Activated B cell treated with CpG ODN at 0.5 μM for 24 hours (primary cell): ENCODE results near the gene LVRN. TPM values are rescaled to one million over a fixed set of nuclear protein-coding genes. Genes with fewer than 3 reads are reported as not detected.

Experiments used
- ATAC-seq: fragments of 200-7000 bp; cut with Tn5 transposase; one replicate; pipeline ENCODE4 v1.10.0; 2021; ENCODE audit warnings: low read depth, mild to moderate bottlenecking, moderate library complexity
- CTCF ChIA-PET: fragments of 350-600 bp; sonication (Branson Sonifier 250); formaldehyde crosslinking; loops from one replicate; lab custom pipeline; 2021; ENCODE audit warnings: antibody characterized with exemption; lab: Charles Lee
- POLR2A ChIA-PET: fragments of 350-600 bp; sonication (Branson Sonifier 250); formaldehyde crosslinking; loops from one replicate; lab custom pipeline; 2021; ENCODE audit warnings: antibody characterized with exemption; lab: Charles Lee
- DNase-seq: peaks from one replicate; pipeline ENCODE4 v3.0.0; 2022
- H3K27ac Mint-ChIP-seq: one replicate; pipeline ENCODE4 v1.8.0; 2020; ENCODE audit warnings: mixed read lengths
- H3K27me3 Mint-ChIP-seq: one replicate; pipeline ENCODE4 v1.8.0; 2021; ENCODE audit warnings: mixed read lengths
- H3K36me3 Mint-ChIP-seq: one replicate; pipeline ENCODE4 v1.8.0; 2021; ENCODE audit warnings: low read depth, mixed read lengths
- H3K4me1 Mint-ChIP-seq: one replicate; pipeline ENCODE4 v1.8.0; 2021; ENCODE audit warnings: mixed read lengths
- H3K4me3 Mint-ChIP-seq: one replicate; pipeline ENCODE4 v1.8.0; 2020; ENCODE audit warnings: mild to moderate bottlenecking, mixed read lengths
- H3K9me3 Mint-ChIP-seq: one replicate; pipeline ENCODE4 v1.8.0; 2020; ENCODE audit warnings: mixed read lengths
- CTCF ChIP-seq: fragments of 200-600 bp; IDR thresholded peaks from one replicate; pipeline ENCODE4 v1.8.0; 2022; ENCODE audit warnings: antibody characterized with exemption, mild to moderate bottlenecking
- intact Hi-C: fragments of 100-400 bp; cut with micrococcal nuclease; formaldehyde crosslinking; loops from one replicate; pipeline ENCODE4 v1.15.1; 2024
- total RNA-seq: library from RNA; stranded (reverse); gene quantifications from 2 replicates; pipeline ENCODE4 v1.2.3, GENCODE V29; 2022

LVRN gene
- total RNA-seq, 1 donor from 2014 or later, result not detected

- Mint-ChIP-seq H3K9me3 (no peaks in the 10 kb centered on the region), H3K27me3 (no peaks in the 10 kb centered on the region), H3K36me3 (no peaks in the 10 kb centered on the region), H3K4me3 (no peak overlapping the region), H3K27ac (no peak overlapping the region), H3K4me1 (no peaks in the 10 kb centered on the region)
- ATAC-seq, result no peak
- no peak for DNase-seq
- no peak for TF ChIP-seq CTCF
- intact Hi-C loops, result no loop called here
- CTCF ChIA-PET, result no interaction called here
- POLR2A ChIA-PET, result no interaction called here
Observed at GRCh38 chr5:116004248-116004647, 42.0 kb downstream of the LVRN start.

- ChIA-PET CTCF (no interaction called here), POLR2A (no interaction called here)
- DNase-seq, result no peak
- no peaks in the 10 kb centered on the region for H3K9me3 Mint-ChIP-seq
- no peak overlapping the region for H3K4me3 Mint-ChIP-seq
- H3K27ac Mint-ChIP-seq, result no peak overlapping the region
- no peaks in the 10 kb centered on the region for H3K27me3 Mint-ChIP-seq
- no peaks in the 10 kb centered on the region for H3K4me1 Mint-ChIP-seq
- TF ChIP-seq CTCF, result no peak
- no peaks in the 10 kb centered on the region for H3K36me3 Mint-ChIP-seq
- intact Hi-C loops, result no loop called here
- no peak for ATAC-seq
Observed at GRCh38 chr5:116009806-116010205, 47.5 kb downstream of the LVRN start.

GRCh38 chr5:116011046-116011445 is 48.8 kb downstream of the LVRN start:
- DNase-seq, result no peak
- no peaks in the 10 kb centered on the region for H3K4me1 Mint-ChIP-seq
- TF ChIP-seq CTCF, result no peak

GRCh38 chr5:116013207-116013785 is 51.0 kb downstream of the LVRN start:
- TF ChIP-seq CTCF, result no peak
- ATAC-seq, result no peak
- CTCF ChIA-PET, result no interaction called here
- Mint-ChIP-seq H3K27ac (no peak overlapping the region), H3K27me3 (no peaks in the 10 kb centered on the region), H3K4me1 (no peaks in the 10 kb centered on the region), H3K9me3 (no peaks in the 10 kb centered on the region), H3K4me3 (no peak overlapping the region), H3K36me3 (no peaks in the 10 kb centered on the region)
- POLR2A ChIA-PET, result no interaction called here
- no peak for DNase-seq
- intact Hi-C loops, result no loop called here

More at GRCh38 chr5:116011046-116011445, 48.8 kb downstream of the LVRN start:
- no peak overlapping the region for H3K27ac Mint-ChIP-seq
- H3K4me3 Mint-ChIP-seq, result no peak overlapping the region
- H3K9me3 Mint-ChIP-seq, result no peaks in the 10 kb centered on the region
- no peaks in the 10 kb centered on the region for H3K27me3 Mint-ChIP-seq
- H3K36me3 Mint-ChIP-seq, result no peaks in the 10 kb centered on the region
- ChIA-PET CTCF (no interaction called here), POLR2A (no interaction called here)
- intact Hi-C loops, result no loop called here
- ATAC-seq, result no peak

- H3K27me3 Mint-ChIP-seq, result no peaks in the 10 kb centered on the region
Observed at GRCh38 chr5:116013936-116014335, 51.7 kb downstream of the LVRN start.

More at GRCh38 chr5:116013936-116014335, 51.7 kb downstream of the LVRN start:
- Mint-ChIP-seq H3K36me3 (no peaks in the 10 kb centered on the region), H3K27ac (no peak overlapping the region), H3K4me1 (no peaks in the 10 kb centered on the region), H3K4me3 (no peak overlapping the region), H3K9me3 (no peaks in the 10 kb centered on the region)
- ATAC-seq, result no peak
- intact Hi-C loops, result no loop called here
- no peak for DNase-seq
- CTCF ChIA-PET, result no interaction called here
- no peak for TF ChIP-seq CTCF
- POLR2A ChIA-PET, result no interaction called here
